GM18526 (cell line): ENCODE measurements around the gene SLC25A1.

Source experiments
- POLR2A ChIP-seq: IDR thresholded peaks from 3 replicates; pipeline ENCODE4 v1.6.1; 2011; ENCODE audit not compliant: insufficient read length; ENCODE audit errors: extremely low read depth

The SLC25A1 gene

GRCh38 chr22:19178657-19179496 lies at the start of gene SLC25A1:
Gene SLC25A1, minus strand, starts transcription at chr22:19178736. Its CDS starts 63 bp downstream, at chr22:19178673.
- peak; percentile 32 for TF ChIP-seq POLR2A

GRCh38 chr22:19228179-19228578 lies 49.6 kb upstream of the SLC25A1 start:
- no peak for TF ChIP-seq POLR2A

- TF ChIP-seq POLR2A = no peak
Observed at GRCh38 chr22:19226428-19226827, 47.9 kb upstream of the SLC25A1 start.

- TF ChIP-seq POLR2A = no peak
Observed at GRCh38 chr22:19225560-19225959, 47.0 kb upstream of the SLC25A1 start.

- no peak for TF ChIP-seq POLR2A
Observed at GRCh38 chr22:19224985-19225384, 46.4 kb upstream of the SLC25A1 start.

GRCh38 chr22:19224557-19224956 lies 46.0 kb upstream of the SLC25A1 start:
- no peak for TF ChIP-seq POLR2A

- TF ChIP-seq POLR2A = no peak
Observed at GRCh38 chr22:19223617-19224016, 45.1 kb upstream of the SLC25A1 start.

- no peak for TF ChIP-seq POLR2A
Observed at GRCh38 chr22:19223110-19223509, 44.6 kb upstream of the SLC25A1 start.

GRCh38 chr22:19222242-19223005 lies 43.9 kb upstream of the SLC25A1 start:
- no peak for TF ChIP-seq POLR2A

- no peak for TF ChIP-seq POLR2A
Observed at GRCh38 chr22:19220867-19221266, 42.3 kb upstream of the SLC25A1 start.

- no peak for TF ChIP-seq POLR2A
Observed at GRCh38 chr22:19218541-19219233, 40.2 kb upstream of the SLC25A1 start.

GRCh38 chr22:19216579-19216978 lies 38.0 kb upstream of the SLC25A1 start:
- TF ChIP-seq POLR2A = no peak

GRCh38 chr22:19215360-19215759 lies 36.8 kb upstream of the SLC25A1 start:
- no peak for TF ChIP-seq POLR2A

- no peak for TF ChIP-seq POLR2A
Observed at GRCh38 chr22:19214078-19214473, 35.5 kb upstream of the SLC25A1 start.

- TF ChIP-seq POLR2A = no peak
Observed at GRCh38 chr22:19213442-19214077, 35.0 kb upstream of the SLC25A1 start.

- TF ChIP-seq POLR2A = no peak
Observed at GRCh38 chr22:19213001-19213400, 34.5 kb upstream of the SLC25A1 start.
